ENCODE measurements around the gene DKC1.

Gene DKC1

GRCh38 chrX:154762537-154763296 is at the start of gene DKC1:
Gene DKC1 (plus strand): TSS chrX:154762864. CDS start chrX:154762966, 102 bp downstream.
- peak; percentile 91 to 96 for DNase-seq

DNA sequence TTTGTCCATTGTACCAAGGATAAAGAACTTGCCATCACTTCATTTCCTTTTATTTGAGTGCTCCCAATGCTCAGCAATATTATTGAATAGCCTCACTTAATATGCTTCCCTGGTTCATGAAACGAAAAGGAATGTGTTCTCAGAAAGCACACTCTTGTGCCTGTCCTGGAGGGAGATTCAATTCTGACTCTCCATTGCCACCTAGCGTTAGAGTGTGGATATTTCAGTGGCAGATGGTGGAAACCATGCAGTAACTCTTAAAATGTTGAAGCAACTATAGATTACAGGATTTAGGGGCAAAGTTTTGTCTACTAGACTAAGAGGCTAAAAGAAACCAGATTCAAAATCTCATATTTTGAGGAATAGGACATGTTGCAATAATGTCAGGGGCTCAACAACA is 47.7 kb upstream of the DKC1 start:
- peak; percentile 23 to 63 for DNase-seq

DNA sequence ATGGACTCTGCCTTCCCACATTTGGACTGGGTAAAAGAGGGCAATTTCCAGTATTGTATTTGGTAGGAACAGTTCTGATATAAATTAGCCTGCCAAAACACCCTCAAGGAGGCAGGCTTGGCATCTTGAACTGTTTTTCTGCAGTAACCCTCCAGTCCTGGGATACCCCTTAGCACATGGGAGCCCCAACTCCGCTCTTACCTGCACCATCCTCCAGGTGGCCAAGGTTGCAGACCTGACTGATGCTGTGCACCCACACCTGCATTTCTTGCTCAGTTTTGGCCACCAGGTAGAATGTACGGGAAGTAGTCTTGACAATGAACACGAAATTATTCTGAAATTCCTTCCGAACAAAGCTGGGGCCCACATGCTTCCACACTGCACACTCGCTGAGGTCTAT is 46.8 kb upstream of the DKC1 start:
- DNase-seq = no peak

DNA sequence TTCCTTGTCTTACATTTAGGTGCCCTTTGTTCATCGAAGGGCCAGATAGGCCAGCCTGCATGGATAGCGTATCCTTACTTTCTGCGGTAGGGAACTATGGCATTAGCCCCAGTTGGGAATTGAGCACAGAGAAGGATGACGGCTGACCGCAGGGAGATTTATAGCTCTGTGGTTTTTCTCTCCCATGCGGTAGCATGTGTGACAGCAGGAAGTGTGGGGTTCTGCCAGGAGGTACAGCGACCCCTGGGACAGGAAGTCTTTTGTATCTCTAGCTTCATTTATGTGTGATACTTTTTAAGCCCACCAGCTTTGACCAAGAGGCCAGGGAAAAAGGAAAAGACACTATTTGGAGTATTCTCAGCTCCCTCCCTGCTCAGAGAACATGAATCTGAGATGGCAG is 44.8 kb upstream of the DKC1 start:
- peak; percentile 12 to 18 for DNase-seq

DNA sequence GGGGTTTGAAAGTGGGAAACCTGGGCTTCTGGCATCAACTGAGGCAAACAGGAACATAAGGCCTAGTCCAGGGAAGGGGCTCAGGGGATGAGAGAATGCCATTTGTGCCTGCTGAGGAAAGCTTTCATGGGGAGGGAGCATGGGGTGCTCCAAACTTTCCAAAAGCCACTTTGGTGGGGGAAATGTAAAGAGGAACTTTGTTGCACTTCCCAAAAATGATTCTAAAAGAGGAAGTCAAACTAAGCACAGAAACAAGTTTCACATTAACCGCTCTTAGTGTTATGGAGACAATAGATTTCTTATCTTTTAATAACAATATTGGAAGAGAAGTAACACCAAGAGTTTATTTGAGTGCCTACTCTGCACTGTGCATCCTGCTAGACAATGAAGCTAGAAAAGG is 44.0 kb upstream of the DKC1 start:
- no peak for DNase-seq

GRCh38 chrX:154719132-154719675 is 43.5 kb upstream of the DKC1 start:
- peak; percentile 50 to 59 for DNase-seq

DNA sequence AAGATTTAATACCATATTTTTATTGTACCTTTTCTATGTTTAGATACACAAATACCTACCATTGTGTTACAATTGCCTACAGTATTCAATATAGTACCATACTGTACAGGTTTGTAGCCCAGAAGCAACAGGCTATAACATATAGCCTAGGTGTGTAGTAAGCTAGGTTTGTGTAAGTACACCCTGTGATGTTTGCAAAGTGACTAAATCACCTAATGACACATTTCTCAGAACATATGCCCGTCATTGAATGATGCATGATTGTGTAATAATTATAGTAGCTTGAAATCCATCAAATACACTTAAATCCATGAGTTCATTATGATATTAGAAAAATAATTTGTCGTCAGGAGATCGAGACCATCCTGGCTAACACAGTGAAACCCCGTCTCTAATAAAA is 42.6 kb upstream of the DKC1 start:
- no peak for DNase-seq

- DNase-seq = no peak
These were observed 41.5 kb upstream of the DKC1 start for GRCh38 chrX:154721155-154721554.

GRCh38 chrX:154724993-154725756 is 37.5 kb upstream of the DKC1 start:
- no peak for DNase-seq

DNA sequence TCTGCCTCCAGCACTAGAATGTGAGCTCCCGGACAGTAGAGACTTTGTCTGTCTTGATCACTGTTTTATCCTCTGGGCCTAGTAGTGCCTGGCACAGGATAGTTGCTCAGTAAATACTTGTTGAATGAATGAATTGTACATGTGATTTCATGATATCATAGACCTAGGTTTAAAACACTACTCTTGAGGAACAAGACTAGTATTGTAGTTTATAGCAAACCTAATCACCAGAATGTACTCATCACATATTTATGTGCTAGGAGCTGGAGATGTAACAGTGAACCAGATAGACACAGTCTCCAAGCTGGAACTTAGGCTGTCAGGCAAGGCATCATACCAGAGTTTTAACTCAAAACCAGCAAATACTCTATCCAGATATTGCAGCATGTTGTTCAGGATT is 35.2 kb upstream of the DKC1 start:
- DNase-seq = no peak

GRCh38 chrX:154727871-154728270 is 34.8 kb upstream of the DKC1 start:
- no peak for DNase-seq

- DNase-seq = no peak
These were observed 34.1 kb upstream of the DKC1 start for GRCh38 chrX:154728431-154729190.

- no peak for DNase-seq
These were observed 33.2 kb upstream of the DKC1 start for GRCh38 chrX:154729439-154729838.

DNA sequence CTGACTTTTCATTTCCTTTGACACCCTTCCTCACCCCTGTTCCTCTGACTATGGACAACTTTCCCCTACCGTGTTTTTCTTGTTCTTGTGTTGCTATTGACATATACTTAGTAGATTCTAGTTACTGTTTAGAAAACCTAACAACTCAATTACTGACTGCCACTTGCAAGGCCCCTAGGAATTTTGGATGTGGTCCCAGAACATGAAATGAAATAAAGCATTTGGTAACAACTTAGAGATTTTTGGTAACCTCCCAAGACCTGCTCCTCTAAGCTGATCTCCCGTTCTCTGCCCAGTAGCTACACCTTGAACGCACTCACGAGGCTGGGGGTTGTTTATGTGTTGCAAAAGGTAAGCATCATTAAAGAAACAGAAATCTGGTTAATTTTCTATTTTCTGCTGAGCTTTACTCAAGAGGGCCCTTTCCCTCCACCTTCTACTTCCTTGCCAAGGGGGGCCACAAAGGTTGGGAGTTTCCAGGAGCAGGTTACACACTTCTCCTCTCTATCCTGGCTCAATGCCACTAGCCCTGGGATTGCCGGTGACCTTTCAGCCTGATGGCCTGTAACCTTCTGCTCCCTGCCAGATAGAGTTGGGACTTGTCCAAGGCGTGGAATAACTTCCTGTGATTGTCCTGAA is 32.3 kb upstream of the DKC1 start:
- no peak for DNase-seq

- no peak for DNase-seq
These were observed 31.5 kb upstream of the DKC1 start for GRCh38 chrX:154731184-154731583.

DNA sequence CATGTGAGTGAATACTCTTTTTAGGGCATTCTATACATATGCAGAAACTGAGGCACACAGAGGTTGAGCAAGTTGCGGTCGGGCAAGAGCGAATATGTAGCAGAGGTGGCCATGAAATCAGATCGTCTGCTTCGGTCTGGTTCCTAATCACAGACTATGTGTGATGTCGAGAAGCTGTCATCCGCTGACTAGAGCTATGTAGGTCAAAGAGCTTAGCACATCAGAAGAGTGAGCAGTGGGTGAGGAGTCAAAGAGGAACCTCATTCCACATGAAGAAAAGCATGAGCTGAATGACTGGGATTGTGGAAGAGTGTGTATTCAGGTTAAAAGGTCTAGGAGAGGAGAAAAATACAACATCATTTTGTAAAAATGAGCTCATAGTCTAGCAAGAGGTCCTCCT is 30.8 kb upstream of the DKC1 start:
- DNase-seq = no peak

DNA sequence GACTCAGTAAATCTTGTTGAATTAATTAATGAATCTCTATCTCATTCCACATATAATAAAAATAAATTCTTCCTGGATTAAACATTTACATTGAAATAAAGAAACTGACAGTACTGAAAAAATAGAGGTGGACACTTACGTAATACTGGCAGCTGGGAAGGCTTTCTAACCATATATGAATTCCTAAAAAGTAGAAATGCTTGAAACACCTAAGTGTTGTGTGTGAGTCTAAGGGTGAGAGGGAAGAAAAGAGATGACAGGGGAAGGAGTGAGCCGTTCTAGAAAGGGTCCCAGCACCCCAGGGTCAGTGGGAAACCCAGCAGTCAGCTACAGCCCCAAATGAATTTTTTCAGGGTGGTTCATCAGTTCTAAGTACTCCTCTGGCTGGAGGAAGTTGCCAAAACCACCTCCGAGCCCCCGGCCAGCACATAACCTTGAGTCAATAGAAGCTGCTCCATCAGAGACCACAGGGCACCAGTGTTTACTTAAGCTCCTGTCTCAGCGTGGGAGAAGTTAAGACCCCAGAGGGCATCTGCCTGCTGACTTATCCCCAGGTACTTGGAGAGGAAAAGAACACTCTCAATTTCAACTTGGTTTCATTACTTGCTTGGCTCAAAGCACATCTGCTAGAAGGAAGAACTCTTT is 30.1 kb upstream of the DKC1 start:
- DNase-seq = no peak

- DNase-seq = no peak
These were observed 29.6 kb upstream of the DKC1 start for GRCh38 chrX:154733066-154733425.

- peak in 1 of 2 donors; percentile 13 for DNase-seq
These were observed 28.4 kb upstream of the DKC1 start for GRCh38 chrX:154734061-154734781.

- DNase-seq = no peak
These were observed 26.8 kb upstream of the DKC1 start for GRCh38 chrX:154735695-154736393.

GRCh38 chrX:154737136-154737535 is 25.5 kb upstream of the DKC1 start:
- no peak for DNase-seq
